Heart left ventricle (tissue), 13 donors: Measurements from ENCODE around the gene PEAK1.

Experiments used
- POLR2A ChIP-seq, 2 donors: fragments of 450-650 bp; IDR thresholded peaks; one replicate each; pipeline ENCODE4 v1.6.1; 2017; ENCODE audit warnings: antibody characterized with exemption in 2 of 2, mild to moderate bottlenecking in 2 of 2, moderate library complexity in 2 of 2
- TF ChIP-seq, protein P1 (sequence below), 12 donors: fragments of 200-600 bp; sonication (generic) in 4 of 12; IDR thresholded peaks; one replicate each; pipeline versions ENCODE4 v1.5.0 to v1.8.0; 2018 to 2022; ENCODE audit warnings: antibody characterized with exemption in 12 of 12, mild to moderate bottlenecking in 5 of 12
- donor health status: ischemic (EF 13 %, LVEDD 7.1; RV severe dilation, severe dysfunction).
- donor health status: DM: no; HTN: yes; CAD: no.
- donor health status: DM: no; HTN: no; CAD: no.
- donor health status: ischemic (EF 25% LVEDD 6.9; RV normal size, moderate dysfunction).
- donor health status: ischemic (EF 25% LVEDD 5.7; RV mildly dilated, moderate dysfunction).
- donor health status: ischemic (EF 35%, LVEDD 5.7; RV mildly dilated, moderate dysfunction).
- donor health status: nonischemic (EF 11% LVEDD 7.7; RV severe dilation, severe dysfunction).
- donor health status: DM: yes; HTN: yes; CAD: no.
- donor health status: PGD.
- donor health status: ischemic (EF 29% LVEDD 5.4; RV normal size, mild dysfunction).
- donor health status: nonischemic (EF 23%, LVEDD 6.1; RV moderate dilation, normal function).

- TF ChIP-seq, protein P1, sequence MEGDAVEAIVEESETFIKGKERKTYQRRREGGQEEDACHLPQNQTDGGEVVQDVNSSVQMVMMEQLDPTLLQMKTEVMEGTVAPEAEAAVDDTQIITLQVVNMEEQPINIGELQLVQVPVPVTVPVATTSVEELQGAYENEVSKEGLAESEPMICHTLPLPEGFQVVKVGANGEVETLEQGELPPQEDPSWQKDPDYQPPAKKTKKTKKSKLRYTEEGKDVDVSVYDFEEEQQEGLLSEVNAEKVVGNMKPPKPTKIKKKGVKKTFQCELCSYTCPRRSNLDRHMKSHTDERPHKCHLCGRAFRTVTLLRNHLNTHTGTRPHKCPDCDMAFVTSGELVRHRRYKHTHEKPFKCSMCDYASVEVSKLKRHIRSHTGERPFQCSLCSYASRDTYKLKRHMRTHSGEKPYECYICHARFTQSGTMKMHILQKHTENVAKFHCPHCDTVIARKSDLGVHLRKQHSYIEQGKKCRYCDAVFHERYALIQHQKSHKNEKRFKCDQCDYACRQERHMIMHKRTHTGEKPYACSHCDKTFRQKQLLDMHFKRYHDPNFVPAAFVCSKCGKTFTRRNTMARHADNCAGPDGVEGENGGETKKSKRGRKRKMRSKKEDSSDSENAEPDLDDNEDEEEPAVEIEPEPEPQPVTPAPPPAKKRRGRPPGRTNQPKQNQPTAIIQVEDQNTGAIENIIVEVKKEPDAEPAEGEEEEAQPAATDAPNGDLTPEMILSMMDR (IDR thresholded peaks at IDR 0.05) = peak; percentile 44 to 78 (median 61)
- TF ChIP-seq POLR2A (IDR thresholded peaks at IDR 0.05) = no peak
These were observed 312.2 kb downstream of the PEAK1 start for GRCh38 chr15:77107531-77108355.
